Measurements from ENCODE around the gene ADAMTS3. TPM values are rescaled to one million over a fixed set of nuclear protein-coding genes. Genes with fewer than 3 reads are reported as not detected.
A peak's percentile ranks its signal among the peaks of the same experiment; 100 is the strongest.

Gene ADAMTS3
- total RNA-seq, 1 donor from 2014 or later, result 10.3 TPM

- peak overlapping the region; percentile 27 for H3K27ac Mint-ChIP-seq
- peaks cover 12% of the 10 kb centered on the region for H3K4me1 Mint-ChIP-seq (ENCODE audit: unreplicated experiment)
- DNase-seq (ENCODE audit: extremely low spot score, unreplicated experiment), result no peak
- H3K9me3 Mint-ChIP-seq, result no peaks in the 10 kb centered on the region
- H3K27me3 Mint-ChIP-seq, result no peaks in the 10 kb centered on the region
- H3K36me3 Mint-ChIP-seq, result no peaks in the 10 kb centered on the region
- H3K4me3 Mint-ChIP-seq, result no peak overlapping the region
- no peak for TF ChIP-seq CTCF (conservative IDR thresholded peaks at IDR 0.05)
Observed at GRCh38 chr4:72410158-72410557, 158.9 kb downstream of the ADAMTS3 start.

GRCh38 chr4:72408568-72408967 is 160.5 kb downstream of the ADAMTS3 start:
- no peak for DNase-seq (ENCODE audit: extremely low spot score, unreplicated experiment)
- H3K36me3 Mint-ChIP-seq, result no peaks in the 10 kb centered on the region
- no peaks in the 10 kb centered on the region for H3K9me3 Mint-ChIP-seq
- no peak overlapping the region for H3K4me3 Mint-ChIP-seq
- H3K4me1 Mint-ChIP-seq (ENCODE audit: unreplicated experiment), result peaks cover 12% of the 10 kb centered on the region
- H3K27ac Mint-ChIP-seq, result no peak overlapping the region
- TF ChIP-seq CTCF (conservative IDR thresholded peaks at IDR 0.05), result no peak
- H3K27me3 Mint-ChIP-seq, result no peaks in the 10 kb centered on the region

- no peak overlapping the region for H3K4me3 Mint-ChIP-seq
- no peak for TF ChIP-seq CTCF (conservative IDR thresholded peaks at IDR 0.05)
- no peaks in the 10 kb centered on the region for H3K36me3 Mint-ChIP-seq
- H3K4me1 Mint-ChIP-seq (ENCODE audit: unreplicated experiment), result peaks cover 12% of the 10 kb centered on the region
- H3K9me3 Mint-ChIP-seq, result no peaks in the 10 kb centered on the region
- H3K27ac Mint-ChIP-seq, result no peak overlapping the region
- no peaks in the 10 kb centered on the region for H3K27me3 Mint-ChIP-seq
- DNase-seq (ENCODE audit: extremely low spot score, unreplicated experiment), result no peak
Observed at GRCh38 chr4:72405417-72405816, 163.6 kb downstream of the ADAMTS3 start.

GRCh38 chr4:72397314-72397713 is 171.7 kb downstream of the ADAMTS3 start:
- Mint-ChIP-seq H3K9me3 (no peaks in the 10 kb centered on the region), H3K4me1 (ENCODE audit: unreplicated experiment) (peaks cover 6% of the 10 kb centered on the region), H3K36me3 (peaks cover 3% of the 10 kb centered on the region), H3K27ac (no peak overlapping the region), H3K27me3 (no peaks in the 10 kb centered on the region), H3K4me3 (no peak overlapping the region)
- no peak for DNase-seq (ENCODE audit: extremely low spot score, unreplicated experiment)
- TF ChIP-seq CTCF (conservative IDR thresholded peaks at IDR 0.05), result no peak

GRCh38 chr4:72394012-72394663 is 174.9 kb downstream of the ADAMTS3 start:
- Mint-ChIP-seq H3K27ac (no peak overlapping the region), H3K36me3 (peaks cover 3% of the 10 kb centered on the region), H3K27me3 (no peaks in the 10 kb centered on the region), H3K9me3 (no peaks in the 10 kb centered on the region), H3K4me1 (ENCODE audit: unreplicated experiment) (peaks cover 6% of the 10 kb centered on the region), H3K4me3 (no peak overlapping the region)
- no peak for DNase-seq (ENCODE audit: extremely low spot score, unreplicated experiment)
- no peak for TF ChIP-seq CTCF (conservative IDR thresholded peaks at IDR 0.05)

Data from type B pancreatic cell (in vitro differentiated cells).